ENCODE measurements around the gene SETBP1. TPM values are rescaled to one million over a fixed set of nuclear protein-coding genes. Genes with fewer than 3 reads are reported as not detected.

SETBP1 gene
- total RNA-seq, 1 experiment from 2014 or later: 14.0 TPM

GRCh38 chr18:44779753-44780292, 99.1 kb downstream of the SETBP1 start:
- ChIA-PET POLR2A (ENCODE audit: low non-redundant PET) (interaction anchor here (0.6 kb wide), 1 partner anchor 1319 kb away, joined by 13 read pairs; the partner anchor contains the start of gene ATP5F1A), CTCF (no interaction called here)
- intact Hi-C loops (cut with micrococcal nuclease; ENCODE audit: unreplicated experiment): no loop called here
- Histone ChIP-seq H3K27ac (ENCODE audit: low read depth, low read length, poor library complexity, severe bottlenecking) (no peak overlapping the region), H3K4me3 (ENCODE audit: low read depth, low read length, poor library complexity, severe bottlenecking) (no peak overlapping the region), H3K27me3 (replicated peaks; ENCODE audit: insufficient read depth, low read depth, low read length, poor library complexity) (no peaks in the 10 kb centered on the region), H3K4me1 (ENCODE audit: insufficient read depth, low read length, poor library complexity, severe bottlenecking) (no peaks in the 10 kb centered on the region), H3K9me3 (ENCODE audit: low read depth, low read length, poor library complexity, severe bottlenecking) (no peaks in the 10 kb centered on the region), H3K36me3 (ENCODE audit: insufficient read depth, low read length, poor library complexity, severe bottlenecking) (no peaks in the 10 kb centered on the region)
- no peak for DNase-seq (ENCODE audit: low spot score)
- TF ChIP-seq EZH2 (IDR thresholded peaks at IDR 0.05; ENCODE audit: borderline replicate concordance, low read depth, low read length, poor library complexity, severe bottlenecking) (no peak), CTCF (conservative IDR thresholded peaks at IDR 0.05; ENCODE audit: low read depth, low read length) (no peak)
- no TSS peak for BruUV-seq (replicated peaks)

GRCh38 chr18:44781886-44782285, 101.2 kb downstream of the SETBP1 start:
- no peak for TF ChIP-seq EZH2 (IDR thresholded peaks at IDR 0.05; ENCODE audit: borderline replicate concordance, low read depth, low read length, poor library complexity, severe bottlenecking)
- no peak for TF ChIP-seq CTCF (conservative IDR thresholded peaks at IDR 0.05; ENCODE audit: low read depth, low read length)
- H3K36me3 ChIP-seq (ENCODE audit: insufficient read depth, low read length, poor library complexity, severe bottlenecking): no peaks in the 10 kb centered on the region
- H3K9me3 ChIP-seq (ENCODE audit: low read depth, low read length, poor library complexity, severe bottlenecking): no peaks in the 10 kb centered on the region
- POLR2A ChIA-PET (ENCODE audit: low non-redundant PET): interaction anchor here (0.7 kb wide), 1 partner anchor 142 kb away, joined by 3 read pairs; no protein-coding TSS in a partner anchor
- intact Hi-C loops (cut with micrococcal nuclease; ENCODE audit: unreplicated experiment): no loop called here
- H3K27ac ChIP-seq (ENCODE audit: low read depth, low read length, poor library complexity, severe bottlenecking): no peak overlapping the region
- no peaks in the 10 kb centered on the region for H3K4me1 ChIP-seq (ENCODE audit: insufficient read depth, low read length, poor library complexity, severe bottlenecking)
- no peak overlapping the region for H3K4me3 ChIP-seq (ENCODE audit: low read depth, low read length, poor library complexity, severe bottlenecking)
- H3K27me3 ChIP-seq (replicated peaks; ENCODE audit: insufficient read depth, low read depth, low read length, poor library complexity): no peaks in the 10 kb centered on the region
- CTCF ChIA-PET: no interaction called here
- no peak for DNase-seq (ENCODE audit: low spot score)
- no TSS peak for BruUV-seq (replicated peaks)

- intact Hi-C loops (cut with micrococcal nuclease; ENCODE audit: unreplicated experiment): no loop called here
- Histone ChIP-seq H3K36me3 (ENCODE audit: insufficient read depth, low read length, poor library complexity, severe bottlenecking) (no peaks in the 10 kb centered on the region), H3K27me3 (replicated peaks; ENCODE audit: insufficient read depth, low read depth, low read length, poor library complexity) (no peaks in the 10 kb centered on the region), H3K9me3 (ENCODE audit: low read depth, low read length, poor library complexity, severe bottlenecking) (no peaks in the 10 kb centered on the region), H3K4me3 (ENCODE audit: low read depth, low read length, poor library complexity, severe bottlenecking) (no peak overlapping the region), H3K4me1 (ENCODE audit: insufficient read depth, low read length, poor library complexity, severe bottlenecking) (no peaks in the 10 kb centered on the region), H3K27ac (ENCODE audit: low read depth, low read length, poor library complexity, severe bottlenecking) (no peak overlapping the region)
- no TSS peak for BruUV-seq (replicated peaks)
- TF ChIP-seq CTCF (conservative IDR thresholded peaks at IDR 0.05; ENCODE audit: low read depth, low read length) (no peak), EZH2 (IDR thresholded peaks at IDR 0.05; ENCODE audit: borderline replicate concordance, low read depth, low read length, poor library complexity, severe bottlenecking) (no peak)
- ChIA-PET CTCF (no interaction called here), POLR2A (ENCODE audit: low non-redundant PET) (no interaction called here)
- no peak for DNase-seq (ENCODE audit: low spot score)
Observed at GRCh38 chr18:44782617-44783016, 101.9 kb downstream of the SETBP1 start.
